Measurements from ENCODE around the gene PREX1. TPM values are rescaled to one million over a fixed set of nuclear protein-coding genes. Genes with fewer than 3 reads are reported as not detected.
"Not testable (repeated sequence)": the region's sequence is repeated elsewhere in the genome, so short reads cannot be mapped to it uniquely, and the experiment has no call there.

PREX1 gene
- total RNA-seq, 2 experiments from 2014 or later, result 20.7 to 25.3 TPM

DNA sequence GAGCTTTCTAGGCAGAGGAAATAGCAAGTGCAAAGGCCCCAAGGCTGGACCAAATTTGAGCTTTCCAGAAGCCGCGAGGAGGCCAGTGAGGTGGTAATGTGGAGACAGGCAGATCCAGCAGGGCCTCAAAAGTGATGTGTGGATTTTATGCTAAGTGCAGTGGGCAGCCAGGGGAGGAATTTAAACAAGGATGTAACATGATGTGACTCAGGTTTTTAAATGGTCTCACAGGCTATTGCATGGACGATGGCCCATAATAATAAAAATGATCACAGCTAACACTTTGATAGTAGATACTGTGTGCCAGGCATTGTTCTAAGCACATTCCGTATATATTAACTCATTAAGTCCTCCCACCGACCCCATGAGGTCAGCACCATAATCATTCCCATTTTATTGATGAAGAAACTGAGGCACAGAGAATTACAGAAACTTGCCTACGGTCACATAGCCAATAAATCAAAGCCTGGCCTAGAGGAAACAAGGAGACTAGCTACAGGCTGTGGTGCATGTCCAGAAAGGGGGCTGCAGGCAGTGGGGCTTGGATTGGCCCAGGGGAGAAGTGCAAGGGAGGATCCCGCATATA is 18.0 kb upstream of the PREX1 start:
- Histone ChIP-seq H3K9me3 (ENCODE audit: low read length) (peaks cover 6% of the 10 kb centered on the region; the same call in 1 of the 2 replicates), H3K4me2 (ENCODE audit: low read length) (no peak overlapping the region), H4K20me1 (ENCODE audit: insufficient read depth, low read length) (no peaks in the 10 kb centered on the region), H3K36me3 (ENCODE audit: insufficient read depth, low read length) (no peaks in the 10 kb centered on the region), H3K79me2 (ENCODE audit: insufficient read depth, low read depth, low read length) (no peaks in the 10 kb centered on the region), H2AFZ (ENCODE audit: low read length) (0 out of 2 replicates have a peak overlapping the region, but pooled peaks have one; percentile 97), H3K27ac (ENCODE audit: low read depth, low read length, poor library complexity, severe bottlenecking) (no peak overlapping the region), H3K9me2 (ENCODE audit: insufficient read depth, low read length) (no peaks in the 10 kb centered on the region), H3K4me3 (ENCODE audit: low read depth, low read length, poor library complexity, severe bottlenecking) (no peak overlapping the region), H3K4me1 (ENCODE audit: insufficient read depth, low read length, poor library complexity, severe bottlenecking) (peaks cover 44% of the 10 kb centered on the region)
- intact Hi-C loops (cut with micrococcal nuclease; ENCODE audit: unreplicated experiment), result loop anchor here (1.0 kb wide), 1 partner anchor 18 kb away; no protein-coding TSS in a partner anchor
- POLR2A ChIA-PET, result interaction anchor here (0.5 to 1.0 kb wide), 3 partner anchors 129 to 1613 kb away, joined by 3 read pairs; no protein-coding TSS in a partner anchor
- CTCF ChIA-PET (ENCODE audit: unreplicated experiment), result no interaction called here
- no TSS peak for BruUV-seq (replicated peaks)
- DNase-seq (ENCODE audit: low spot score), result no peak
- no peak for TF ChIP-seq EZH2phosphoT487 (IDR thresholded peaks at IDR 0.05; ENCODE audit: borderline replicate concordance, low read depth, low read length)
- TF ChIP-seq, protein P1, sequence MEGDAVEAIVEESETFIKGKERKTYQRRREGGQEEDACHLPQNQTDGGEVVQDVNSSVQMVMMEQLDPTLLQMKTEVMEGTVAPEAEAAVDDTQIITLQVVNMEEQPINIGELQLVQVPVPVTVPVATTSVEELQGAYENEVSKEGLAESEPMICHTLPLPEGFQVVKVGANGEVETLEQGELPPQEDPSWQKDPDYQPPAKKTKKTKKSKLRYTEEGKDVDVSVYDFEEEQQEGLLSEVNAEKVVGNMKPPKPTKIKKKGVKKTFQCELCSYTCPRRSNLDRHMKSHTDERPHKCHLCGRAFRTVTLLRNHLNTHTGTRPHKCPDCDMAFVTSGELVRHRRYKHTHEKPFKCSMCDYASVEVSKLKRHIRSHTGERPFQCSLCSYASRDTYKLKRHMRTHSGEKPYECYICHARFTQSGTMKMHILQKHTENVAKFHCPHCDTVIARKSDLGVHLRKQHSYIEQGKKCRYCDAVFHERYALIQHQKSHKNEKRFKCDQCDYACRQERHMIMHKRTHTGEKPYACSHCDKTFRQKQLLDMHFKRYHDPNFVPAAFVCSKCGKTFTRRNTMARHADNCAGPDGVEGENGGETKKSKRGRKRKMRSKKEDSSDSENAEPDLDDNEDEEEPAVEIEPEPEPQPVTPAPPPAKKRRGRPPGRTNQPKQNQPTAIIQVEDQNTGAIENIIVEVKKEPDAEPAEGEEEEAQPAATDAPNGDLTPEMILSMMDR (conservative IDR thresholded peaks at IDR 0.05; ENCODE audit: low read length), result no peak

DNA sequence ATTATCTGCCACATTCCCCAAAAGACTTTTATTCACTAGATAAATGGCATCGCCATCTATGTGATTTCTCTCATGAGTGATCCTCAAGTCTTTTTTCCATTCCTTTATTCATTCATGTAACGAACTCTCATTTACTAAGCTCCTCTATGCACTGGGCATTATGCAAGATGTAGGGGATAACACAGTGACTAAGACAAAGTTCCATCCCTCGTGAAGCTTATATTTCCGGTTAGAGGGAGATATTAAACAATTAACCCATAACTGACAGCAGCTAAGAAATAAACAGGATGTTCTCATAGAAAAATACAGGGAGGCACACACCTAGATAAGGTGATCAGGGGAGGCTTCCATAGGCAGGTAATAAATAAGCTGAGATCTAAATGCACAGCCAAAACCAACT is 17.2 kb upstream of the PREX1 start:
- H3K36me3 ChIP-seq (ENCODE audit: insufficient read depth, low read length), result no peaks in the 10 kb centered on the region
- no peak overlapping the region for H3K27ac ChIP-seq (ENCODE audit: low read depth, low read length, poor library complexity, severe bottlenecking)
- no peaks in the 10 kb centered on the region for H3K79me2 ChIP-seq (ENCODE audit: insufficient read depth, low read depth, low read length)
- CTCF ChIA-PET (ENCODE audit: unreplicated experiment), result no interaction called here
- H3K4me2 ChIP-seq (ENCODE audit: low read length), result no peak overlapping the region
- TF ChIP-seq, protein P1 (conservative IDR thresholded peaks at IDR 0.05; ENCODE audit: low read length), result no peak
- no peak for TF ChIP-seq EZH2phosphoT487 (IDR thresholded peaks at IDR 0.05; ENCODE audit: borderline replicate concordance, low read depth, low read length)
- no peak for DNase-seq (ENCODE audit: low spot score)
- POLR2A ChIA-PET, result interaction anchor here (0.7 to 0.9 kb wide), 2 partner anchors 13 to 16 kb away, joined by 3 read pairs; no protein-coding TSS in a partner anchor
- BruUV-seq (replicated peaks), result no TSS peak
- H3K4me3 ChIP-seq (ENCODE audit: low read depth, low read length, poor library complexity, severe bottlenecking), result no peak overlapping the region
- no peaks in the 10 kb centered on the region for H3K9me2 ChIP-seq (ENCODE audit: insufficient read depth, low read length)
- intact Hi-C loops (cut with micrococcal nuclease; ENCODE audit: unreplicated experiment), result no loop called here
- peaks cover 44% of the 10 kb centered on the region for H3K4me1 ChIP-seq (ENCODE audit: insufficient read depth, low read length, poor library complexity, severe bottlenecking)
- no peaks in the 10 kb centered on the region for H4K20me1 ChIP-seq (ENCODE audit: insufficient read depth, low read length)
- no peak overlapping the region for H2AFZ ChIP-seq (ENCODE audit: low read length)
- peaks cover 6% of the 10 kb centered on the region; the same call in 1 of the 2 replicates for H3K9me3 ChIP-seq (ENCODE audit: low read length)

- H3K79me2 ChIP-seq (ENCODE audit: insufficient read depth, low read depth, low read length); POLR2A ChIA-PET; H4K20me1 ChIP-seq (ENCODE audit: insufficient read depth, low read length); H3K4me2 ChIP-seq (ENCODE audit: low read length); H3K27ac ChIP-seq (ENCODE audit: low read depth, low read length, poor library complexity, severe bottlenecking); H3K36me3 ChIP-seq (ENCODE audit: insufficient read depth, low read length); H3K9me3 ChIP-seq (ENCODE audit: low read length); intact Hi-C loops (cut with micrococcal nuclease; ENCODE audit: unreplicated experiment); H3K4me3 ChIP-seq (ENCODE audit: low read depth, low read length, poor library complexity, severe bottlenecking); H3K9me2 ChIP-seq (ENCODE audit: insufficient read depth, low read length); BruUV-seq (replicated peaks); DNase-seq (ENCODE audit: low spot score); CTCF ChIA-PET (ENCODE audit: unreplicated experiment); H2AFZ ChIP-seq (ENCODE audit: low read length): not testable (repeated sequence)
- peaks cover 52% of the 10 kb centered on the region for H3K4me1 ChIP-seq (ENCODE audit: insufficient read depth, low read length, poor library complexity, severe bottlenecking)
These were observed 16.1 kb upstream of the PREX1 start for GRCh38 chr20:48843896-48844295.

Measured in OCI-LY7 (cell line).